Stimulated activated CD4-positive, alpha-beta T cell treated with anti-CD3 and anti-CD28 coated beads, Interleukin-1b, Interleukin-23, amount 100 ng/mL, for 1 hour (primary cell): ENCODE measurements around the gene KCNQ2.
"Not testable (repeated sequence)": the region's sequence is repeated elsewhere in the genome, so short reads cannot be mapped to it uniquely, and the experiment has no call there.

Experiments
- DNase-seq, 2 donors: peaks; one replicate each; pipeline ENCODE4 v3.0.0-alpha.2; 2020; ENCODE audit warnings: low read depth in 2 of 2

The KCNQ2 gene

DNA sequence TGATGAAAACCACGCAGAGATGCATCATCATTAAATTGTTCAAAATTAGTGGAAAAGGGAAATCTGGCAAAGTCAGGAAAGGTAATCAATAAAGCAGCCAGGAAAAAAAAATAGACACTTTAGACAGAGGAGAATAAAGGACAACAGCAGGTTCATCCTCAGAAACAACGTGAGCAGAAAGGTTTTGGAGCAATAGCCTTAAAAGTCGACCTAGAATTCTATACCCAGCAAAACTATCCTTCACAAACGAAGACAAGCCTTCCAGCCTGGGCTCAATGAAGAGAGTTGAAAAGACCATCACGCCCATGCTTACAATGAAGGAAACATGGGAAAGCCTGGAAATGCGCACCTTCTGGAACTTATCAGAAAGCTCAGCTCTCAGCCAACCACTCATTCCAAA, 86.6 kb downstream of the KCNQ2 start:
- no peak for DNase-seq

DNA sequence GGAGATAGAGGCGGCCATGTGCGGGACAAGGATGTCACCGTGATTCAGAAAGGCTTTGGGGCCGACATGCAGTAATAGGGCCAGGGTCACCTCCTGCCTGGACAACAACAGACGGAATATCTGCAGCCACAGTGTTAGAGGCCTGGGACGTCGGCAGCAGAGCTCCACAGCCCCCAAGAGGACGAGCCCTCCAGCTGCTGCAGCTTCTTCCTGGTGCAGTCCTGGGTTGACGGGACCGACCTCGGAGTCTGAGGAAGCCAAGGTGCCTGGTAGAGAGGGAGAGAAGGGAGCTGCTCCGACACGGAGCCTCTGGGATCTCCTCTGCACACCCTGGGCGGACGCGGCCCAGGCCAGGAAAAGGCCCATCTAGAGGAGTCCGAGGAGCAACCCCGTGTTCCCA, 88.1 kb downstream of the KCNQ2 start:
- no peak for DNase-seq

DNA sequence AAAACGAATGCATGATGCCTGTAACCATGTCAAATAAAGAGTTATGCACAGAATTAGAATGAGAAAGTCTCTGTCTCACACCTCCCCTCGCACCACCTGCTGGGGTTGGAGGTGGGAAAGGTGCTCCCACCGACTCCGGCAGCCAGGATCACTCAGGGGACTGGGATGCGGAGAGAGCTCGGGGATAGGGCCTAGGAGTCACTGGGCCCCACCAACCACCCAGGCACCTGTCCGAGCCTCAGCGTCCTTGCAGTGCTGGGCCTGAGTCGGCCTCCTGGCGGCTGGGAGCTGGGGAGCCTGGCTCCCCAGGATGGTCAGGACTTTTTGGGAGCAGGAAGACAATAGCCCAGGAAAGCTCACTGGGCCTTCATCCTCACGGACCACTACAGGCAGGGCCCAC, 88.9 kb downstream of the KCNQ2 start:
- no peak for DNase-seq

DNA sequence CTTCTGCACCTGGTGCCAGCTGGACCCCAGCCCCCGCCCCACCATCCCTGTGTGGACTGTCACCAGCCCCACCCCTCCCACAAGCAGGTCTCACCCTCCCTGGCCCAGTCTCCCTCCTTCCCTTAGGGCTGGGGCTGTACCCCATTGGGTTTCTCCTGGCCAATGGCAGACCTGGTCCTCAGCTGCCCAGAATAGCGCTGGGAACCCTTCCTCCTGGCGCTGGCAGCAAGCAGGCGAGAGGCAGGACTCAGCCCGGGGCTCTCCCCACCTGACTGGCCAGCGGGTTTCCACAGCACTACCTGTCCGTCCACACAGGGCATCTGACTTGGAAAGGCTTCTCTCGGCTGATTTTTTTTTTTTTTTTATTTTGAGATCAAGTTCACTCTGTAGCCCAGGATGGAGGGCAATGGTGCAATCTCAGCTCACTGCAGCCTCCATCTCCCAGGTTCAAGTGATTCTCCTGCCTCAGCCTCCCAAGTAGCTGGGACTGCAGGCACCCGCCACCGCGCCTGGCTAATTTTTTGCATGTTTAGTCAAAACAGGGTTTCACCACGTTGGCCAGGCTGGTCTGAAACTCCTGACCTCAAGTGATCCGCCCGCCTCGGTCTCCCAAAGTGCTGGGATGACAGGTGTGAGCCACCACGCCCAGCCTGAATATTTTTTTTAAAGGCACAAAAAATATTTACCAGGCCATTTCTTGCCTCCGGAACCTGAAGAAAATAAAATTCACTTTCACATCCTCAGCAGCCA, 89.7 kb downstream of the KCNQ2 start:
- no peak for DNase-seq

DNA sequence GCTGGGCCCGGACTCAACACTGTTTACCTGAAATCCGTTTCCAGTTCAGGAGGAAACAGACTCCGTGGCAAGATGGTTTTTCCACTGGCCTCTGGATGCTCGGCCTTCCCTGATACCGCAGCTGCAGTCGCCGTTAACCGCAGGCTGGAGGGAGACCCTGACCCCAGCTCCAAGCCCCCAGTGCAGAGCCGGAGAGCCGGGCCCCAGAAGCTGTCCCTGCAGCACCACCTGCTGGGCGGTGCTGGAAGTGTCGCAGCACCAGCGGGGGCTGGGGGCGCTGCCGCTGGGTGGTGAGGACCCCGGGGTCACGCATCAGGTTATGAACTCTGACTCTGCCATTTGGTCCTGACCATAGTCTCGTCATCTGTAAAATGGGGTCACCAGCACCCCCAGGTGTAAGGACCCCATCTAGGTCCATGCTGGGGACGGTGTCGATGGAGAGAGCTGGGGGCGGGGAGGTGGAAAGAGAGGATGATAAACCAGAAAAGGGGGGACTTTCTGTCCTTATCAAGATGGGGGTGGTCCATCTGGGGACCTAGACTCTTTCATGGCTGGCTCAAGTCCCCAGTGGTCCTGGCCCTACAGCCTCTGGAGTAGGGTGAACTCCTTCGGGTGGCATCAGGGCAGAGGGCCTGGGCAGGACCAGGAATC, 90.5 kb downstream of the KCNQ2 start:
- DNase-seq: peak in 1 of 2 donors; percentile 20

DNA sequence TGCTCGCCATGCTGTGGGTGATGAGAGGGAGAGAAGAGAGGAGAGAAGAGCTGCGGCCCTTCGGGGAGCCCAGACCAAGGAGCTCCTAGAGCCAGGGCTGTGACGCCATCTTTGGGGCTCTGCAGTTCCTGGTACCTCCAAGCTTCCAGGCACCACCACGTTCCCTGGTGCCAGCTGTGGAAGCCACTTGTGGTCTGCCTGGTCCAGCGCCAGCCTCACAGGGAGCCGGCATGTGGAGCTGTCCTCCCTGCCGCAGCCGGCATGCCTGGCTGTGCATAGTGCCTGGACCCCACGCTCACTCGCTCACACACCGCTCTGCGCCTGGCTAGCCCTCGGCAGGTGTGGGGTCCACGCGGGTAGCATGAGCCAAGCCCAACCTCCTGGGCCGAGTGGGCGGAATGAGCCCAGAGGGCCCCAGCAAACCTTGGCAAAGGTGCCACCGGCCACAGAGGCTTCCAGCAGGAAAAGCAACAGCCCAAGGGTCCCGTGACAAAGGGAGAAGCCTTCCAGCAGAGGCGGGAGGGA, 92.0 kb downstream of the KCNQ2 start:
- no peak for DNase-seq

DNA sequence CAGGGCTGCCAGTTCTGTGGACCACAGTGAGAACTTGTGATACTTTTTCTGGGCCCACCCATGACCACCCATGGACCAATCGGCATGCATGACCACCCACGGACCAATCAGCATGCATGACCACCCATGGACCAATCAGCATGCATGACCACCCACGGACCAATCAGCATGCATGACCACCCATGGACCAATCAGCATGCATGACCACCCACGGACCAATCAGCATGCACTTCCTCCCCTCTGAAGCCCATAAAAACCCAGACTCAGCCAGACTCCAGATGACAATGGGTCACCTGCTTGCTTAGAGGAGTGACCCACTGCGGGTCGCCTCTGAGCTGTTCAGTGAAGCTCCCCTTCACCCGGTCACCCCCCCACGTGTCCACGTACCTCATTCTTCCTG, 92.6 kb downstream of the KCNQ2 start:
- not testable (repeated sequence) for DNase-seq

DNA sequence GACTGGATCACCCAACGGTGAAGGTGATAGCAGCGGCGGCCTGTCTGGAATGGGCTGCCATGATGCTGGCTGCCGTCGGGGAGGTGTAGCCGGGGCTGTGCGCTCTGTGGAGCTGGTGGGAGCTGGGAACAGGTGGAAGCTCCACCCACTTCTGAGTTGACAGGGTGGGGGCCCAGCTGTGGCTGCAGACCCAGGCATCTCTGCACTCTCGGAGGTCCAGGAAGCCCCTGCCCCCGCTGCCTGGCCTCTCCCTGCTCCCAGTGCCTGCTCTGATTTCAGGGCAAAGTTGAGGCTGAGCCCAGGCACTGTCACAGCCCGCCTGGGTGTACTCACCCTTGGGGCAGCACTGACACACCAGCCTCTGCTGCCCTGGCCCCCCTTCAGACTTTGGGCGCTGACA, 93.2 kb downstream of the KCNQ2 start:
- no peak for DNase-seq

DNA sequence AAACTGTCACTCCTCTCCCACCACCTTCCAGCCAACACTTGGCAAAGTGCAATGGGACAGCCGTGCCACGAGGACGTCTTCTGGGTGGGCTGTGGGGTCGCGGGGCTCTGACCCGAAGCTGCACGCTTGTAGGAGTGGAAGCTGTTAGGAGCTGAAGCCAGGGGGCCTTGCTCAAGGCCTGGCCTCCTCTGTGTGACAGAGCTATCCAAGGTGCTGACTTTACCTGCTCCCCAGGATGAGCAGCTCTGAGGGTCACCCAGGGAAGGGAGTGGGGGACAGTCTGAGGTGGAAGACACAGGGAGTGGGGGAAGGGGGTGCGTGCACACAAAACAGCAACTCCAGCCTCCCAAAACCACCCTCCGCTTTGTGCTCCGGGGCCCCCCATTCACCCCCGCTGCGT, 93.8 kb downstream of the KCNQ2 start:
- DNase-seq: no peak

DNA sequence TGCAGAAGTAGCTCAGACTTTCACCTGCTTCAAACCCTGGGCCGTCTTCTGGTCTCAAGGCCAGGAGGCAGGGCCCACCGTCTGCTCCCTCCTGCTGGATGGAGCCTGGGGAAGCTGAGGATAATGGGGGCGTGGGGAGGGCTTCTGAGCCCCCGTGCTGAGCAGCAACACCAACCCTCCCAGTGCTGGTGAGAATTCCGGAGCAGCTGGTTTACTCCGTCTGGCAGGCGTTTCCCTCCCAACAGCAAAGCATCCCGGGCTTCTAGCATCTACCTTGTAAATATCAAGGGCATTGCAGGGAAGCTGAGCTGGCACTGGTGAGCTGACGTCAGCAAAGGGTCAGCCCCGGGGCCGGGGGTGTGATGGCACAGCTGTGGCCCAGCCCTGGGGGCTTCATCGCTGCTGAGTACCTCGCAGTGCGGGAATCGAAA, 94.5 kb downstream of the KCNQ2 start:
- no peak for DNase-seq

DNA sequence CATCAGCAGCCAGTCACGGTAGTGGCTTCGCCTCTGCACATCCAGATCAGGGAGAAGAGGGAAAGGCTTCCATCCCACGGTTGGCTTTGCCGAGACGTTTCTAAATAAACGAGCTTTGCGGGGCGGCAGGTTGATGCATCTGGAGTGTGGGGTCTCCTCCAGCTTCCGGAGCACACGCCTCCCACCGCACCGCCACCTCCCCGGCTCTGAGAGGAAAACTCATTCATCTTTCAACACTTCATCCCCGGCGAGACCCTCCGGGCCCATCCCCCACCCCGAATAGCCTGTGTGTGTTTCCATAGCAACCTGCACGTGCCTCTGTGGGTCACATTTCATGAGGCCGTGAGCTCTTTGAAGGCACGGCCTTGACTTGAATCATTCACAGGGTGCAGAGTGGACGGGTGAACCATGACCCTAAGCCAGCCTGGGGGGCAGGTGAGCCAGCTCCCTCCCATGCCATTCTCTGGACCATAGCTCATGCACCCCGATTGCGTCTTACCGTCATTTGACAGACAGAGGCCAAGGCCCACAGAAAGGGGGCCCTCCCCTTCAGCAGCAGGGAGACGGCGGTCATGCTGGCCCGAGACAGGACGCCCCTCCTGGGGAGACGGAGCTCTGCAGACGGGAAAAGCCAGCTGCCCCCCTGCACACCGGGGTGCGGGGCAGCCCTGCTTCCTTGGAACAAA, 95.1 kb downstream of the KCNQ2 start:
- no peak for DNase-seq

DNA sequence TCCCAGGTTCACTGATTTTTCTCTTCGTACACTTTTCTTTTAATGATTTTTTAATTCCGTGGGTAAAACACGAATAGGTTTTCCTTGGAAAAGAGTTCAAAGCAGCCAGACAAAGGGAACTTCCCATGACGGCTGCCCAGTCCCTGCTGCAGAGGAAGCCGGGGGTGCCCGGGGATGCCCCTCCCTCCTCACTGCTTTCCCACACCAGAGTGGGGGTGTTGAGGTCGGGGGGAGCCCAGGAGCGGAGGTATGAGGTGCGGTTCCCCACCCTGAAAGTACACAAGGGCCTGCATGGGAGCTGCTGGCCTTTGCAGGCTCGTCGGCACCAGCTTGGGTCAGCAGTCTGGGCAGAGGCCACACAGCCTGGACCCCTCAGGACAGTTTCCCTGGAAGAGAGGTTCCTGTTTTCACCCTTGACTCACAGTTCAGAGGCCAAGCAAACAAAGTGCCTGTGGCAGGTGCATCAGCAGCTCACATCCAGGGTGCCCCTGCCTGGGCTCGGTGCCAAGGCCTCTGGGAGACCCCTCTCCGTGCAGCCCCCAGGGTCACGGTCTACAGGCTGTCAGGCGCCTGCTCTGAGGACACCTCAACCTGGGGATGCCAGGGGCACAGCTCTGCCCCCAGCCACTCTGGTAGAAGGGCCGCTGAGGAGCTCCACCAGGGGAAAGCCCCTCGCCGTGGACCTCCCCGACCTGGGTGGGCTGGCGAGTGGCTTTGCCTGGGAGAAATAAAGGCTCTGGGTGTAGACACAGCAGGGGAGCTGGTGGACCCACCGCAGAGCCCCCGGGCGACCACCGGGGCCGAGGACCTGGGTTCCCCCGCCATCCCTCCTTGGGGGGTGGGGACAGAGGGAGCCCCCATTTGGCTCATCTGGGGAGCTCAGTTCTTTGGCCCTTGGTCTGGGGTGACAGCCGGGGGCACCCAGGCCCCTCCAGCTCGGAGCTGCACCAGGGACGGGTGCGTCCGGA, 95.9 kb downstream of the KCNQ2 start:
- no peak for DNase-seq

DNA sequence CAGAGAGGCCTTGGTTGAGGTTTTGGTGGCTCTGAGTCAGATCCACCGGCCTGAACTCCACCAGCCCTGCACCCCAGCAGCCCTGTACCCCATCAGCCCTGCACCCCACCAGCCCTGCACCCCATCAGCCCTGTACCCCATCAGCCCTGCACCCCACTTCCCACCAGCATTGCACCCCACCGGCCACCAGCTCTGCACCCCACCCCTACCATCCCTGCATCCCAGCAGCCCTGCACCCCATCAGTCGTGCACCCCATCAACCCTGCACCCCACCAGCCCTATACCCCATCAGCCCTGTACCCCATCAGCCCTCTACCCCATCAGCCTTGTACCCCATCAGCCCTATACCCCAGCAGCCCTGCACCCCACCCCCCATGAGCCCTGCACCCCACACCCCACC, 97.0 kb downstream of the KCNQ2 start:
- DNase-seq: no peak

DNA sequence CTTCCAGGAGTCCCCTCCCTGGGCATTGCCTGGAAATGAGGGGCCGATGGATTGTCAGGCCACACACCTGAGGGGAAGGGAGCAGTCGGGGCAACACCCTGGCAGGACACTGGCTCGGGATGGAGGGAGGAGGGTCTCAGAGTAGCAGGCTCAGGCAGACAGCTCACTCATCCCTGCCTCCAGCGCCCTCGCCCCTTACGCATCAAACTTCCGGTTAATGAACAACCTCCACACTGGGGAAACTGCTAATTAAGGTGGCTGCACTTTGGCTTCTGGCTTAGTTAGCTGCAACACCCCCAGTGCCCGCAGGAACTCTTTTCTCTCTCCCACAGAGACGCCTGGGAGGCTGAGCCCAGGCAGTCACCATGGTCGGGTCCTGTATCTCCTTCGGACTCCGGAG, 98.0 kb downstream of the KCNQ2 start:
- no peak for DNase-seq

DNA sequence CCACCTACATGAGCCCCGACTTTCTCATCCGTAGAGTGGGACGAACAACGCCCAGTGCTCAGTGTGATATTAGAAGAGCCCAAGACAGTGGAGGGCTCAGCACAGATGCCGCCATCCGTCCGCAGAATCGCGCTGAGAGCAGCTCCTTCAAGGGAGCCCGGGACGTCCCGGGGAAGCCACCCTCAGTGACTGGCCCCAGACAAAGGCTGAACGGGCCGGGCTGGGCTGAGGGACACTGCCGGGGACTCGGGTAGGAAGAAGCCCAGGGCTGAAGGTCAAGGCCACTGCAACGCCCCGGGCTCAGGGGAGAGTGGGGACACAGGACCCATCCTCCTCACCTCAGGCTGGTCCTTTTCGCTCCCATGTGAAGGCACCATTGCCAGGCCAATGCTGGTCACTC, 98.5 kb downstream of the KCNQ2 start:
- no peak for DNase-seq

DNA sequence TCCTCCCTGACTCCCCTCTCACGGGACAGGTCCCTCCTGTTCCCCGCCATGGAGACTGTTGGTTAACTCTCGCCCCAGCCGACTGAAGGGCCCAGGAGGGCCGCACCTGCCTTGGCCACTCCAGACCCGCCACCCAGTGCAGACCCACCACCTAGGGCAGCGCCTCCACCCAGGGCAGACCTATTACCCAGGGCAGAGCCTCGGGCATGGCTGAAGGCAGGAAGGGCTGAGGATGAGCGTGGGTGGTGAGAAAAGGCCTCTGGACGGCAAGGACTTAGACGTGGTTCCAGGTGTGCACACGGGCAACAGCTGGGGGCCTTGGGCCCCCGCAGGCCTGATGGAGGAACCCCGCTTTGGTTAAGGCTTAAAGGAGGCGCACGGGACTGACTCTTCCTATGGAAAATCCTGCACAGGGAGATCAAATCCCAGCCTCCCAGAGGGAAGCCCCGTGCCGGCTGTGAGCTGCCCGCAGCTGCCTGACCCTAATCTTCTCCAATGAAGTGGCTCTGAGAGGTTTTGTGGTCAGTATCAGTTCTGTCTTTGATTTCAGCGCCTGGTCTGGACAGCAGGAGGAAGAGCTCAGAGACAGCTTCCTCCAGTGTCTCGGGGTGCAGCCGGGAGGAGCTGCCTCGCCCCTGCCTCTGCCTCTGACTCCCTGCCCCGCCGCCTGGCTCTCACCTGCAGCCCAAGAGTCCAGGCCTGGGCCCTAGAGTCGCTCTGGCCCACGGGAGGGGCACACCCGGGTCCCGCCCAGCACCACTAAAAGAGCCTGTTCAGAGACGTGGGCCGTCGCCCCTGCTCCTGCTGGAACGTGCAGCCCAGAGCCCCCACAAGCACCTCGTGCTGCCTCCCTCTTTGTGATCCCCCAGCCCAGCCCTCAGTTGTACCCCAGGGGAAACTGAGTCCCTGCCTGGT, 99.2 kb downstream of the KCNQ2 start:
- no peak for DNase-seq

DNA sequence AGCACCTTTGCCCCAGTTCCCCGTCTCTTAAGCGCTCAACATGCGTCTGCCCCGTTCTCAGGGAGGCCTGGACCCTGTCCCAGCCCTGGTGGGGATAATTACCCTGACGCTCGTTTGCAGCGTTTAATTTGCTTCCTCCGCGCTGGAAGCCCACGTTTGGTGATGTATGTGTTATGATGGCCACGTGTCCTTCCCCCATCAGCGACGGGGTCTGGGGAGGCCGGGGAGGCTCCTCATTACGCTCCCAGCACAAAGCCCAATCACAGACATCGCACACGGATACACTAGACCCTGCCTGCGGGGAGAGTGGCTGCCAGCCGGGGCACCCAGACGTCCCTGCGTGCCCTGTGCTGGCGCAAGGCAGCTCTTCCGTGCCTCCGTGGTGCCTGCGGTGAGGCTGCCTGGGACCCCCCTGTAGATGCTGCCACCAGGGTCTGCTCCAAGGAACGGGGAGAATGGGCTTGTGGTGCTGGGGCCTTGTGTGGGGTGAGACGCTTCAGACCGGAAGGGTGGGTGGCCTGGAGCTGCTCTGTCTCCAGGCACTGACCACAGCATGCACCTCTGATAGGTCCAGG, 101.1 kb downstream of the KCNQ2 start:
- DNase-seq: no peak

DNA sequence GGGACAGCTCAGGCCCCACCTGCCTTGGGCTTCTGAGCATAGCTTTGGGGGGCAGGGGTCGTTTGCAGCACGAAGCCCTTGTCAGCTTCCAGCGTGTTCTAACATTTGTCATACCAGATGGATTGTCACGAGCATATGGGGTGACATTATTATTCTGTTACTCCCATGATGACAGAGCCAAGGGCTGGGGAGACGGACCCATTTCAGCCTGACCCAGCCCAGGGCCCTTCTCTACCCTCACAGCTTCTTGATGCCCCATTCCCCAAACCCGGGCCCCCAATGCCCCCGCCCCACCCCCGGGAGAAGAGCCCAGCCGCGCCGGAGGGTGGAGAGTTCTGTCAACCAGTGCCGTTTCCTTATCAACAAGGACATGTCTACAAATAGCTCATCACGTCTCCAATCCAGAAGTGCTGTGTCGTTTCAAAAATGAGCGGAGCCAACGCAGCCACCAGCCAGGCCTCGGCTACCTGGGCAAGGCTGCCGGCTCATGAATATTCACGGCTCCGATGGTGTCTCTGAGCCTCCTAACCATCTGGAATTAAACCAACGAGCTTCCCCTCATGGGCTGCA, 101.8 kb downstream of the KCNQ2 start:
- no peak for DNase-seq

DNA sequence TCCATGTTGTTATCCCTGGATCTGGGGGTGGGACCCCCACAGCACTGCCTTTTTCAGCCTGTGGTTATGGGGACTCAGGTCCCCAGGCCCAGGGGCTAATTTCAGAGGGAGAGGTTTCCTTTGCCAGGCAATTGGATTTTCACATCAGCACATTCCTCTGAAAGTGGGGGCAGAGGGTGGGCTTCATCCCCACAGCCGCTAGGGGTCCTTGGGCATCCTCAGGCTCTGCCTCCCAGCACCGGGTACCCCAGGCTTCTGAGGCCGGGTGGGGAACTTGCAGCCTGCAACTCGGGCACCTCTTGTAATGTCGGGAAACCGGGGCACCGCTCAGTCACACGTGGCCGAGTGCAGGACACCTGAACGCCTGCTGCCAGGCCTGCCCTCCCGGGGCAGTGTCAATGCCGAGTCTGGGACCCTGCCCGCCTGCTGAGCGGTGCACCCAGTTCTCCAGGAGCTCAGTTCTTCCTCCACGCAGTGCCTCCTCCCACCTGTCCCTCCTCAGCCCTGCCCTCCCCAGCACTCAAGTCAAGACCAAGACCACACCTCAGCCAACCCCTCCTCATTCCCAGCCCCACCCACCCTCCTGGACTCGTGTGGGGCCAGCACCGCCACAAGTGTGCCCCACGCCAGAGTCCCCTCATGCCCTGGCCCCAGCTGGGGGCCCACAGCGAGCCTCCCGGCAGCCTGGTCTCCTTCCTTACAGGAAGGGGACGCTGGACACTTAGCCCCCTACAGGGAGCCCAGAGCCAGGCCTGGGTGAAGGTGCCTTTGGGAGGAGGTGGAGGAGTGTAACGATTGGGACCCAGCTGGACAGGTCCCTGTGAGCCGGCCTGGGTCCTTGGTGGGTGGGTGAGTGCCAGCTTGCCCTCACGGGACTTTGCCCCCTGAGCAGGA, 102.5 kb downstream of the KCNQ2 start:
- DNase-seq: no peak
